Adipocyte (in vitro differentiated cells): ENCODE results near the gene CYP1A2.
A peak's percentile ranks its signal among the peaks of the same experiment; 100 is the strongest.

Experiments used
- DNase-seq: peaks from one replicate; pipeline ENCODE4 v3.0.0-alpha.2; 2015; ENCODE audit warnings: low read depth
- H3K27me3 ChIP-seq: replicated peaks from 2 replicates; pipeline ENCODE4 v1.7.0; 2013; ENCODE audit warnings: mild to moderate bottlenecking, low read length, moderate library complexity; ENCODE audit not compliant: control insufficient read depth, insufficient read depth
- H3K36me3 ChIP-seq: 2 replicates; pipeline ENCODE4 v1.7.0; 2013; ENCODE audit warnings: low read length, mild to moderate bottlenecking, moderate library complexity; ENCODE audit not compliant: control insufficient read depth, insufficient read depth, severe bottlenecking
- H3K4me1 ChIP-seq: 2 replicates; pipeline ENCODE4 v1.7.0; 2013; ENCODE audit warnings: mild to moderate bottlenecking, low read length, moderate library complexity; ENCODE audit not compliant: control insufficient read depth, insufficient read depth
- H3K4me3 ChIP-seq: 2 replicates; pipeline ENCODE4 v1.7.0; 2013; ENCODE audit warnings: mild to moderate bottlenecking, low read length, moderate library complexity
- H3K9ac ChIP-seq: 2 replicates; pipeline ENCODE4 v1.7.0; 2013; ENCODE audit warnings: mild to moderate bottlenecking, low read length, moderate library complexity
- H3K9me3 ChIP-seq: 2 replicates; pipeline ENCODE4 v1.7.0; 2013; ENCODE audit warnings: mild to moderate bottlenecking, low read length, moderate library complexity; ENCODE audit not compliant: control insufficient read depth

Gene CYP1A2

GRCh38 chr15:74786551-74787165 is 38.0 kb downstream of the CYP1A2 start:
- Histone ChIP-seq H3K4me1 (peaks cover 41% of the 10 kb centered on the region), H3K9me3 (no peaks in the 10 kb centered on the region), H3K27me3 (no peaks in the 10 kb centered on the region), H3K36me3 (no peaks in the 10 kb centered on the region), H3K9ac (no peak overlapping the region), H3K4me3 (no peak overlapping the region)
- no peak for DNase-seq

GRCh38 chr15:74787251-74788041 is 38.8 kb downstream of the CYP1A2 start:
- no peaks in the 10 kb centered on the region for H3K36me3 ChIP-seq
- H3K9me3 ChIP-seq = no peaks in the 10 kb centered on the region
- no peaks in the 10 kb centered on the region for H3K27me3 ChIP-seq
- H3K9ac ChIP-seq = no peak overlapping the region
- H3K4me3 ChIP-seq = no peak overlapping the region
- peaks cover 41% of the 10 kb centered on the region for H3K4me1 ChIP-seq
- DNase-seq = peak; percentile 64

GRCh38 chr15:74788042-74788682 is 39.5 kb downstream of the CYP1A2 start:
- Histone ChIP-seq H3K9me3 (no peaks in the 10 kb centered on the region), H3K4me3 (no peak overlapping the region), H3K27me3 (no peaks in the 10 kb centered on the region), H3K9ac (no peak overlapping the region), H3K36me3 (no peaks in the 10 kb centered on the region), H3K4me1 (peaks cover 36% of the 10 kb centered on the region)
- no peak for DNase-seq

GRCh38 chr15:74788683-74789151 is 40.1 kb downstream of the CYP1A2 start:
- DNase-seq = no peak
- Histone ChIP-seq H3K27me3 (no peaks in the 10 kb centered on the region), H3K9ac (no peak overlapping the region), H3K4me1 (peaks cover 31% of the 10 kb centered on the region), H3K36me3 (no peaks in the 10 kb centered on the region), H3K4me3 (no peak overlapping the region), H3K9me3 (no peaks in the 10 kb centered on the region)

- Histone ChIP-seq H3K9me3 (no peaks in the 10 kb centered on the region), H3K4me1 (peaks cover 26% of the 10 kb centered on the region), H3K36me3 (no peaks in the 10 kb centered on the region), H3K4me3 (no peak overlapping the region), H3K9ac (no peak overlapping the region), H3K27me3 (no peaks in the 10 kb centered on the region)
- no peak for DNase-seq
Measured at GRCh38 chr15:74789171-74789631, 40.6 kb downstream of the CYP1A2 start.

GRCh38 chr15:74789741-74790079 is 41.1 kb downstream of the CYP1A2 start:
- H3K36me3 ChIP-seq = no peaks in the 10 kb centered on the region
- no peaks in the 10 kb centered on the region for H3K9me3 ChIP-seq
- DNase-seq = no peak
- H3K27me3 ChIP-seq = no peaks in the 10 kb centered on the region
- H3K9ac ChIP-seq = peak overlapping the region; percentile 61
- H3K4me3 ChIP-seq = no peak overlapping the region
- peaks cover 26% of the 10 kb centered on the region for H3K4me1 ChIP-seq

GRCh38 chr15:74790080-74790916 is 41.7 kb downstream of the CYP1A2 start:
- Histone ChIP-seq H3K9ac (peak overlapping the region; percentile 61), H3K4me3 (no peak overlapping the region), H3K4me1 (peaks cover 26% of the 10 kb centered on the region), H3K9me3 (no peaks in the 10 kb centered on the region), H3K27me3 (no peaks in the 10 kb centered on the region), H3K36me3 (no peaks in the 10 kb centered on the region)
- DNase-seq = peak; percentile 44

- H3K27me3 ChIP-seq = no peaks in the 10 kb centered on the region
- H3K9ac ChIP-seq = peak overlapping the region; percentile 61
Measured at GRCh38 chr15:74791007-74791406, 42.4 kb downstream of the CYP1A2 start.

GRCh38 chr15:74791667-74792066 is 43.0 kb downstream of the CYP1A2 start:
- no peak overlapping the region for H3K4me3 ChIP-seq
- no peaks in the 10 kb centered on the region for H3K27me3 ChIP-seq
- H3K9me3 ChIP-seq = no peaks in the 10 kb centered on the region
- no peak for DNase-seq
- peak overlapping the region; percentile 61 for H3K9ac ChIP-seq
- H3K36me3 ChIP-seq = no peaks in the 10 kb centered on the region
- peaks cover 31% of the 10 kb centered on the region for H3K4me1 ChIP-seq

More at GRCh38 chr15:74791007-74791406, 42.4 kb downstream of the CYP1A2 start:
- Histone ChIP-seq H3K9me3 (no peaks in the 10 kb centered on the region), H3K36me3 (no peaks in the 10 kb centered on the region), H3K4me3 (no peak overlapping the region), H3K4me1 (peaks cover 26% of the 10 kb centered on the region)
- no peak for DNase-seq

GRCh38 chr15:74792227-74793016 is 43.8 kb downstream of the CYP1A2 start:
- H3K4me3 ChIP-seq = no peak overlapping the region
- H3K27me3 ChIP-seq = no peaks in the 10 kb centered on the region
- DNase-seq = no peak
- H3K9ac ChIP-seq = no peak overlapping the region
- peaks cover 24% of the 10 kb centered on the region for H3K4me1 ChIP-seq
- no peaks in the 10 kb centered on the region for H3K9me3 ChIP-seq
- H3K36me3 ChIP-seq = no peaks in the 10 kb centered on the region
